NCI-H748 (cell line): ENCODE data around the gene GIPC1.
A peak's percentile ranks its signal among the peaks of the same experiment; 100 is the strongest.
"Not testable (repeated sequence)": the region's sequence is repeated elsewhere in the genome, so short reads cannot be mapped to it uniquely, and the experiment has no call there.

ENCODE experiments used
- DNase-seq: peaks from one replicate; lab custom pipeline; 2025; ENCODE audit not compliant: unreplicated experiment; lab: John Stamatoyannopoulos, UW

The GIPC1 gene

DNA sequence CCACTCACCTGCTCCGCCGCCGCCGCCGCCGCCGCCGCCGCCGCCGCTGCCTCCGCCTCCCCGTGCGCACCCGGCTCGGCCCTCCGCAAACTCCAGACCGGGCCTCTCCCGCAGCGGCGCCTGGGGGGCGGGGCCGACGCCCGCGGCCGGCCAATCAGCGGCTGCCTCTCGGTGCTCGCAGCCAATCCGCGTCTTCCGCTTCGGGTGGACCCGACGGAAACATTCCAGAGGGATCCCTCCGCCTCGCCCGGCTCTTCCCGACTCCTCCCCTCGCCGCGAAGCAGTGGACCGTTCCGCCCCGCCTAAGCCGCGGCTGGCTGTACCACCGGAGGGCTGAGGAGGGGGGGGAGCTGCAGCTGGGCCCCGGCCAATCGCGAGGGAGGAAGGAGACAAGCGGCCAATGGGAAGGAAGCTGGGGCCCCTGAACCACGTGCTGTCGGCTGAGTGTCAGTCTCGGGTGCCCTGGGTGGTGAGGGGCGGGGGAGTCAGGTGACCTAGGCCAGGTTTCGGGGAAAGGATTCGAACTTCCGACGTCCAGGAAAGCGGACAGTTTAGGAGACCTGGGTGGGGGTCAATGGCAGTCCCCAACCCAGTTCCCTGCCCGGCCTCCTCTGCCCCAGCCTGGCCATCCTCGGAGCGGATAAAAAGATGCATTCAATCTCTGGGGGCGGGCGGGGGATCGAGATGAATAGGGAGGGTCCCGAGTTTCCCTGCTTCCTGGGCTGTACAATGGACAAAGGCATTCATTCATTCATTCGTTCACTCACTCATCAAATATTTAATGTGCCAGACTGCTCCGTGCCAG, at the start of gene GIPC1:
GIPC1 (minus strand) TSS at position 99 of the 805 bp plus-strand sequence. CDS start 13,151 bp downstream, outside the sequence.
- DNase-seq: peak; percentile 96

- no peak for DNase-seq
Observed at GRCh38 chr19:14545716-14546082, 49.8 kb upstream of the GIPC1 start.

DNA sequence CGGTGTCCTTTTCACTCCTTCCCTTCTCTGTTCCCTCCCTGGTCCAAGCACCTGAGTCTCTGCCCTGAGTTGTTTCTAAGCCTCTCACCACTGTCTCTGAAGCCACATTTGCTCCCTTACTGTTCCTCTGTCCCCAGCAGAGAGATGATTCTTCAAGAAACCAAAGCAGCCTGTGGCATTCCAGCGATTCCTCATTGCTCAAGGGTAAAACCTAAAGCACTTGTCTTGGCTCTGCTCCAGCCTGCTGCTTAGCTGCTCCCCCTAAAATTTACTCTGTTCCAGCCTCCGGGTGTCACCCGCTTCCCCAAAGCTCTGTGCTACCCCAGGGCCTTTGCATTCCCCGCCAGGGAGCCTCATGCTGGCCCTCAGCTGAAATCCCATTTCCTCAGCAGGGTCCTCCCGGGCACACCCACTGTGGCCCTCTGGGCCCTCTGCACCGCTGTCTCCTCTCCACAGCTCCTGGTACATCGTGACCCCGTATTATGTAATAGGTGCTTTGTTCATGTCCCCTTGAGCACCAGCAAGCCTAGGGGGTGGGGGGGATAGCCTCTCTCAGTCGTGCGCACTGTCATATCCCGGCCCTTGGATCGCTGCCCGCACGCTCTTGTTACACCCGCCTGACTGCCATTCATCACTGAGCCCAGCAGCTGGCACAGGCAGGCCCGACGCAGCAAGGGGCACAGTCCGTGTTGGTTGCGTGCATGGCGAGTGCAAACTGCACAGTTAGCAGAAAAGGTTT, 49.2 kb upstream of the GIPC1 start:
- no peak for DNase-seq

GRCh38 chr19:14544047-14544446, 48.1 kb upstream of the GIPC1 start:
- no peak for DNase-seq

DNA sequence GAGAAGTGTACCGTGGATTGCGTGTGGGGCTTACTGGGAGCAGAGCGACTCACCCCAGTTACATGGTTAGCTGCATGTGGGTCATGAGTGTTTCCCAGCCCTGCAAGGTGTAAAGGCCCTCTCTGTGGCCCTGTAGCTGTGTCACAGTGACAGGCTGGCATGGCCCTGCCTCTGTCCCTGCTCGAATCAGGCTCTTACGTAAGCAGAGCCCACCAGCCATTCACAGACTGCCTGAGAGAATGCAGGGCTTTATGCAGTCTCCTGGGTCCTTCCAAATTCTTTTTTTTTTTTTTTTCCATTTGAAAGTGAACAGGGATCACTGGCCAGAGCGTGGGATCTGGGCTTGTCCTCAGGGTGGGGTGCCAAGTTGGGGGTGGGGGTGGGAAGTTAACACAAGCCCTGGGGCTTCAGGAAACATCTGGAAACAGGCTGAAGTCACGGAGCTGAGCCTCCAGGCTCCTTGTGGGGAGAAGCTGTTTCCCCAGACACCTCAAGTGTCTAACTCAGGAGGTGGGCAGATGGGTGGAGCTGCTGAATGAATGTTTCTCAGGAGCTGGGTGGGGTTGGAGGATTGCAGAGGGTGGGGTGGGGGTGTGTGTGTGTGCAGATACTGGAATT, 46.9 kb upstream of the GIPC1 start:
- no peak for DNase-seq

DNA sequence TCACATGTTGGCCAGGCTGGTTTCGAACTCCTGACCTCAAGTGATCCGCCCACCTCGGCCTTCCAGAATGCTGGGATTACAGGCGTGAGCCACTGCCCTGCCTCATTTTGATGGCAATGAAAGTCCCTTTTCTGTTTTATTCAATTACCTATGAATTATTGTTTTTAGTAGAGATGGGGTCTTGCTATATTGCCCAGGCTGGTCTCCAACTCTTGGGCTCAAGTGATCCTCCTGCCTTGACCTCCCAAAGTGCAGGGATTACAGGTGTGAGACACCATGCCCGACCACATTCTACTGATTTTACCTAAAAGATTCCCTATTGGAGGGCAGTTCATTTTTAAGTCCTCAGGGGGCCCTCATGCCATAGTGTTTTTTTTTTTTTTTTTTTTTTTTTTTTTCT, 46.1 kb upstream of the GIPC1 start:
- DNase-seq: not testable (repeated sequence)

- no peak for DNase-seq
Observed at GRCh38 chr19:14540741-14541525, 45.0 kb upstream of the GIPC1 start.

- DNase-seq: no peak
Observed at GRCh38 chr19:14536926-14537692, 41.2 kb upstream of the GIPC1 start.

- no peak for DNase-seq
Observed at GRCh38 chr19:14533450-14533849, 37.5 kb upstream of the GIPC1 start.

GRCh38 chr19:14530506-14530905, 34.6 kb upstream of the GIPC1 start:
- DNase-seq: no peak

- DNase-seq: peak; percentile 45
Observed at GRCh38 chr19:14530005-14530348, 34.0 kb upstream of the GIPC1 start.

DNA sequence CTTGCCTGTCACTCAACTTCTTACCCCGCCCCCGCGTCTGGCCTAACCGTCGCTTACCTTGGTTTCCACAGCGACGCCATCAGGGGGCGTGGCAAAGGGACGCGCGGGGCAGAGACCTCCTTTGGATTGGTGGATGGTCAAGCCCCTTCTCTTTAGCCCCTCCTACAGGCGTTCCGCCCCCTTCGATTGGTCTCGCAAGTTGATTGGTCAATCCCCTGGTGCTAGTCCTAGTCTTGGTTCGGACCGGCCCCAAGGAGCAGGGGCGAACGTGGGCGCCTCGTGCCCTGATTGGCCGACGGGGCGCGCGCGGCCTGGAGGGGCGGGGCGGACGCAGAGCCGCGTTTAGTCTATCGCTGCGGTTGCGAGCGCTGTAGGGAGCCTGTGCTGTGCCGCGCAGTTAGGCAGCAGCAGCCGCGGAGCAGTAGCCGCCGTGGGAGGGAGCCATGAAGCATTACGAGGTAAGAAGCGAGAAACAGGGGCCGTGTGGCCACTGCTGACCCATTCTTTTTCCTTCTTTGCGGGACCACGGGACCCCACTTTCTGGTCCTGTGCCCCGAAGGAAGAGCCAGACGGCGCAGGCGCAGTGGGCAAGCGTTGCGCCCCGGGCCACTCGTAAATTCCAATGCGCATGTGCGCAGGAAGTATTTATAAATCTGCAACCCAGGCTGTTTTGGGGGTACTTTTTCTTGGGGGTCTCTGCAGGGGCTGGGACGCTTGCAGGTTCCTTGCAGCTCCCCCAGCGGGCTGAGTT, 33.5 kb upstream of the GIPC1 start, which contains the start of gene TECR:
TECR (plus strand) TSS at position 341 of the 751 bp plus-strand sequence; CDS start at position 444, 103 bp downstream.
- DNase-seq: peak; percentile 98

DNA sequence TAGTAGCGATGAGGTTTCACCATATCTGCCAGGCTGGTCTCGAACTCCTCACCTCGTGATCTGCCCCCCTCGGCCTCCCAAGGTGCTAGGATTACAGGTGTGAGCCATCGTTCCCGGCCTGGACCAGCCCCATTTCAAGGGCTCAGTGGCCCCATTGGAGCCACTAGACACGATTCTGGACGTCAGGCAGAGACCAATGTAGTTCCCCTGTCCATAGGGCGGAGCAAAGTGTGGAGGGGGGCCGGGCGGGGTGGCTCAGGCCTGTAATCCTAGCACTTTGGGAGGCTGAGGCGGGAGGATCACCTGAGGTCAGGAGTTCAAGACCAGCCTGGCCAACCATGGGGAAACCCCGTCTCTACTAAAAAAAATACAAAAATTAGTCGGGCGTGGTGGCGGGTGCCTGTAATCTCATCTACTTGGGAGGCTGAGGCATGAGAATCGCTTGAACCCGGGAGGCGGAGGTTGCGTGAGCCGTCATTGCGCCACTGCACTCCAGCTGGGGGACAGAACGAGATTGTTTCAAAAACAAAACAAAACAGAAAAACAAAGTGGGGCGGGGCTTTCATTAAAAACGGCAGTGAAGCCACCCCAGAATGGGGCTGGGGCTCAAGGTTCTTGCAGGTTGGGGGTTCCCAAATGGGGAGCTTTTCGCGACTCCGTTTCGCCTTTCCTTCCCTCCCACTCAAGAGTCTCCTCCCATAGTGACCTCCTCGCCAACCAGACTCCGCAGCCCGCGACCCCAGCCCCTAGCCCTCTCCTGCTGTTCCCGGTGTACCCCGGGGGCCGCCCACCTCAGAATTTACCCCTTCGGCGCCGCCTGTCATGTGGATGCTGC, 32.7 kb upstream of the GIPC1 start:
- no peak for DNase-seq

DNA sequence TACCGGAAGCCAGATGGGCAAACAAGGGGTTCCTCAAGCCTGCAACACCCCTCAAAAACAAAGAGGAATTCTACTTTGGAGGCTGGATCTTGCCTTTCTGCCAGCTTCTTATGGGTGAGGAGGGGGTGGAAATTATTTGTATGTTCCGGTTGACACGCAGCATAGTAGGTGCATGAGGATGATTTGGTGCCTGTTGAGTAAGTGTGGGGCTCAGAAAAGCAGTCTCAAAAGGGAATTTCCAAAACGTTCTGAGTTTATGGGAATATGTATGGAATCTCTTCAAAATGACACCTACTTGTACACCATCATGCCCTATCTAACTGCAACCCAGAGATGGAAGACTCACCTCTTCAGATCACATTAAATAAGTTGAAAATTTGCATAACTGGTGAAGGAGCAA, 30.5 kb upstream of the GIPC1 start:
- DNase-seq: no peak

- DNase-seq: no peak
Observed at GRCh38 chr19:14525729-14526128, 29.8 kb upstream of the GIPC1 start.

GRCh38 chr19:14520543-14520942, 24.6 kb upstream of the GIPC1 start:
- no peak for DNase-seq

DNA sequence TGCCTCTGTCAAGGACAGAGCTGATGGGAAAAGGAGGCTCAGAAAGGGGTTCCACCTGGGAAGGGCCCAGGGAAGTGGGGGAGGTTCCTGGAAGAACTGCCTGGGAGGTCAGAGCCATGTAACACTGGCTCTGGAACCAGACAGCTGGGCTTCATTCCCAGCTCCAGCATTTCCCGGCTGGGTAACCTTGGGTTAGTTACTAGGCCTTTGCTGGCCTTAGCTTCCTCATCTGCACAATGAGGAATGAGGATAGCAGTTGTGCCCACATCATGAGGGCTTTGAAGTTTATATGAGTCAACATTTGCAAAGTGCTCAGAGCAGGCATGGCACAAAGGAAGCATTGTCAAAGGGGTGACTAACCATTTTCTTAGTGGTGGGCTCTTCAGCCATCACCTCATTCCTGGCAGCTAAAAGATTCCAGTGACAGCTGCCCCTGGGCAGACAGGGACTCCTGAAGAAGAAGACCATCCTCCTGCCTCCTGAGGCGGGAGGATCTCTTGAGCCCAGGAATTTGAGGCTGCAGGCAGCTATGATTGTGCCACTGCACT, 24.0 kb upstream of the GIPC1 start:
- DNase-seq: no peak

DNA sequence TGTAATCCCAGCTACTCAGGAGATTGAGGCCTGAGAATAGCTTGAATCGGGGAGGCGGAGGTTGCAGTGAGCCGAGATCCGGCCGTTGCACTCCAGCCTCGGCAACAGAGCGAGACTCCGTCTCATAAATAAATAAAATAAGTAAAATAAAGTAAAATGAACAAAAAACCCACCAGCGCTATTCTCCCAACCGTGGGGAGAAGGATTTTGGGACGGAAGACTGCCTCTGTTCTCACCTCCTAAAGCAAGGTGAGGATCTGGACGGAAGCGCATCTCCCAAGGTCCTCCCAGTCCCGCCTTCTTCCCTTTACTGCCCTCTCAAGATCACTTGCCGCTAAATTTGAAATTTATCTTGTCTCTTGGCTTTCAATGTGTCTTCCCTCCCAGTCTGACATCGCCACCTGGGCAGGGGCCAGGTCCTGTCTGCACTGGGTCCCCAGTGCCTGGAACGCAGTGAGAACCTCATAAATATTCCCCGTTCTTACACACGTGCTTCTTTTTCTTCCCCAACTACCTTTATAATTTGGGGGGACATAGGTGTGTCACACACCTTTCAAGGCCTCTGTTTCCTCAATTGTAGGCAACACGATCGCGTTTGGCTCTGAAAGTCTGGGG, 23.4 kb upstream of the GIPC1 start:
- no peak for DNase-seq
